GM18951 (cell line): ENCODE data around the gene IDH3A.
"Not testable (repeated sequence)": the region's sequence is repeated elsewhere in the genome, so short reads cannot be mapped to it uniquely, and the experiment has no call there.

Experiments
- POLR2A ChIP-seq: IDR thresholded peaks from 4 replicates; pipeline ENCODE4 v1.6.1; 2011; ENCODE audit warnings: mild to moderate bottlenecking; ENCODE audit not compliant: insufficient read length, insufficient read depth; ENCODE audit errors: extremely low read depth
- in situ Hi-C: fragments of 300-500 bp; cut with MboI; formaldehyde crosslinking; loops from one replicate; pipeline ENCODE4 v1.12.0; 2022; ENCODE audit warnings: low sequenced_read_pairs, mixed read lengths, inconsistent platforms; ENCODE audit not compliant: unreplicated experiment

The IDH3A gene

GRCh38 chr15:78140292-78140691 lies 8.9 kb upstream of the IDH3A start:
- in situ Hi-C loops: no loop called here
- TF ChIP-seq POLR2A: no peak

- in situ Hi-C loops: no loop called here
- TF ChIP-seq POLR2A: no peak
Measured at GRCh38 chr15:78142332-78142731, 6.8 kb upstream of the IDH3A start.

- no peak for TF ChIP-seq POLR2A
- in situ Hi-C loops: no loop called here
Measured at GRCh38 chr15:78146425-78147154, 2.6 kb upstream of the IDH3A start.

- TF ChIP-seq POLR2A: no peak
- in situ Hi-C loops: no loop called here
Measured at GRCh38 chr15:78147566-78147965, 1.6 kb upstream of the IDH3A start.

GRCh38 chr15:78148392-78149067 lies 632 bp upstream of the IDH3A start:
- TF ChIP-seq POLR2A: no peak
- in situ Hi-C loops: no loop called here

- in situ Hi-C loops: no loop called here
- TF ChIP-seq POLR2A: no peak
Measured at GRCh38 chr15:78149805-78150751, 916 bp downstream of the IDH3A start.

- in situ Hi-C loops: not testable (repeated sequence)
Measured at GRCh38 chr15:78151075-78151474, 1.9 kb downstream of the IDH3A start.

GRCh38 chr15:78154955-78155354 lies 5.8 kb downstream of the IDH3A start:
- TF ChIP-seq POLR2A: no peak
- in situ Hi-C loops: no loop called here

- TF ChIP-seq POLR2A: no peak
- in situ Hi-C loops: no loop called here
Measured at GRCh38 chr15:78155355-78155939, 6.3 kb downstream of the IDH3A start.

GRCh38 chr15:78156653-78157052 lies 7.5 kb downstream of the IDH3A start:
- in situ Hi-C loops: no loop called here
- no peak for TF ChIP-seq POLR2A

- in situ Hi-C loops: no loop called here
Measured at GRCh38 chr15:78157203-78157602, 8.0 kb downstream of the IDH3A start.

GRCh38 chr15:78159395-78159794 lies 10.2 kb downstream of the IDH3A start:
- TF ChIP-seq POLR2A: no peak
- in situ Hi-C loops: no loop called here

More at GRCh38 chr15:78157203-78157602, 8.0 kb downstream of the IDH3A start:
- TF ChIP-seq POLR2A: no peak

- in situ Hi-C loops: no loop called here
- no peak for TF ChIP-seq POLR2A
Measured at GRCh38 chr15:78162038-78162437, 12.9 kb downstream of the IDH3A start.
